Tibial nerve (tissue), 4 donors: ENCODE measurements around the gene SLIT3.

Source experiments
- CTCF ChIP-seq, 5 experiments: fragments of 200-600 bp in 3 of 5; fragments of 450-650 bp in 2 of 5; sonication (generic) in 3 of 5; IDR thresholded peaks; one replicate each; pipeline ENCODE4 v1.5.1; 2016 to 2019; ENCODE audit warnings: antibody characterized with exemption in 5 of 5, mild to moderate bottlenecking in 3 of 5, moderate library complexity in 2 of 5
- EP300 ChIP-seq, 2 donors: sonication (generic); formaldehyde crosslinking; IDR thresholded peaks; one replicate each; pipeline ENCODE4 v1.6.1; 2017; ENCODE audit warnings: antibody characterized with exemption in 2 of 2, mild to moderate bottlenecking in 1 of 2
- POLR2A ChIP-seq, 2 donors: fragments of 450-650 bp; IDR thresholded peaks; one replicate each; pipeline ENCODE4 v1.6.1; 2017; ENCODE audit warnings: antibody characterized with exemption in 2 of 2, mild to moderate bottlenecking in 2 of 2, moderate library complexity in 2 of 2

DNA sequence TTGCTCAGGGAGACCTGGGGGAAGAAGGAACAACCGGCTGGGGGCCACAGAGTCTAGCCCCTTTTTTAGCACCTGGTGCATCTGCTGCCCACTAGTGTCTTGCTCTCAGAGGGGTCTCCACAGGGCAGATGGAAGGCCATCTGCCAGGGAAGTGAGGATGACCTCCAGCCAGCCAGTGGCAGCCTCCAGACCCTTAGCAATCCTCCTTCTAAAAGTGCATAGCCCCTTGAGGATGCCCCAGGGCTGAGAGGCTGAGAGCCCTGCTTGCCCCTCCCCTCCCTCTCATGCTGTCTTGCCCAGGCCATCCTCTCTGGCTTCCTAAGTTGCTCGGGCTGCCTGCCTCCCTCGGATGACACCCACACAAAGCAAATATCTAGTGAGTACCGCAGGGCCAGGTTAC lies 640.2 kb downstream of the SLIT3 start:
- no peak for TF ChIP-seq POLR2A (IDR thresholded peaks at IDR 0.05)
- no peak for TF ChIP-seq EP300 (IDR thresholded peaks at IDR 0.05)
- no peak for TF ChIP-seq CTCF (IDR thresholded peaks at IDR 0.05)
